HepG2 (cell line): Measurements from ENCODE around the gene MOGAT3. TPM values are rescaled to one million over a fixed set of nuclear protein-coding genes. Genes with fewer than 3 reads are reported as not detected.

Experiments used
- ATAC-seq: fragments of 200-7000 bp; cut with Tn5 transposase; 3 replicates; pipeline ENCODE4 v1.9.1; 2020; ENCODE audit warnings: mild to moderate bottlenecking, moderate library complexity
- BruUV-seq: library from RNA; stranded (reverse); fragments of 400-500 nt; replicated peaks from 2 replicates; lab custom pipeline; 2021; lab: Mats Ljungman, UMichigan
- CTCF ChIA-PET: fragments of 300-600 bp; formaldehyde crosslinking; extraction: SDS; loops from one replicate; lab custom pipeline; 2021; ENCODE audit warnings: low total read pairs, inconsistent platforms, low intra/inter-chr PET ratio; lab: Yijun Ruan, JAX
- POLR2A ChIA-PET: fragments of 350-600 bp; sonication (Branson Sonifier 250); formaldehyde crosslinking; loops from one replicate; lab custom pipeline; 2020; ENCODE audit warnings: antibody characterized with exemption, inconsistent platforms; lab: Yijun Ruan, JAX
- DNase-seq: peaks from one replicate; pipeline ENCODE4 v3.0.0-alpha.2; 2015; ENCODE audit warnings: low spot score
- FAIRE-seq: peaks from 3 replicates; lab custom pipeline; 2011; peaks lifted over from hg19 to GRCh38; lab: Jason Lieb, UNC
- H2AFZ ChIP-seq: one replicate; pipeline ENCODE4 v1.6.1; 2011; ENCODE audit warnings: low read length, inconsistent platforms
- H3K27ac ChIP-seq: fragments of 300-600 bp; 3 replicates; pipeline ENCODE4 v1.8.0; 2011; ENCODE audit warnings: mixed run types, mild to moderate bottlenecking, mixed read lengths, low read length, inconsistent platforms; ENCODE audit not compliant: insufficient read depth; ENCODE audit errors: extremely low read length
- H3K27me3 ChIP-seq, 2 experiments: fragments of 200-600 bp in 1 of 2; 2 replicates in 1 of 2; 3 replicates in 1 of 2; pipeline versions ENCODE4 v1.6.0 to v1.8.0; 2011; ENCODE audit warnings: low read length in 2 of 2, mild to moderate bottlenecking in 2 of 2, moderate library complexity in 2 of 2, inconsistent platforms in 1 of 2; ENCODE audit not compliant: insufficient read depth in 2 of 2, control insufficient read depth in 1 of 2
- H3K36me3 ChIP-seq, 2 experiments: fragments of 200-600 bp in 1 of 2; replicated peaks in 1 of 2; 2 replicates in 1 of 2; 3 replicates in 1 of 2; pipeline versions ENCODE4 v1.5.1 to v1.8.0; 2011; ENCODE audit warnings: low read length in 2 of 2, inconsistent platforms in 1 of 2; ENCODE audit not compliant: insufficient read depth in 2 of 2, control insufficient read depth in 1 of 2
- H3K4me1 ChIP-seq: 2 replicates; pipeline ENCODE4 v1.5.1; 2012; ENCODE audit warnings: low read length, inconsistent platforms; ENCODE audit not compliant: insufficient read depth
- H3K4me2 ChIP-seq: 2 replicates; pipeline ENCODE4 v1.6.0; 2011; ENCODE audit warnings: low read depth, low read length, inconsistent platforms
- H3K4me3 ChIP-seq, 3 experiments: fragments of 200-600 bp in 1 of 3; sonication (generic), shearing (Covaris generic) in 1 of 3; replicated peaks in 1 of 3; 2 replicates each; pipeline ENCODE4 v1.5.1; 2011 to 2016; ENCODE audit warnings: low read length in 3 of 3, inconsistent platforms in 2 of 3, low read depth in 2 of 3, mild to moderate bottlenecking in 2 of 3, control low read depth in 1 of 3, mixed read lengths in 1 of 3; ENCODE audit not compliant: insufficient read depth in 1 of 3
- H3K79me2 ChIP-seq: one replicate; pipeline ENCODE4 v1.6.1; 2011; ENCODE audit warnings: low read length, inconsistent platforms; ENCODE audit not compliant: insufficient read depth
- H3K9ac ChIP-seq: 2 replicates; pipeline ENCODE4 v1.6.0; 2011; ENCODE audit warnings: mild to moderate bottlenecking, low read depth, low read length, inconsistent platforms; ENCODE audit not compliant: insufficient read depth
- H3K9me3 ChIP-seq: 2 replicates; pipeline ENCODE4 v1.5.1; 2012; ENCODE audit warnings: mild to moderate bottlenecking, low read length
- H4K20me1 ChIP-seq: 2 replicates; pipeline ENCODE4 v1.6.0; 2011; ENCODE audit warnings: inconsistent platforms, mild to moderate bottlenecking, low read length, moderate library complexity; ENCODE audit not compliant: insufficient read depth
- ATF1 ChIP-seq: IDR thresholded peaks from 2 replicates; pipeline ENCODE4 v1.6.1; 2016; ENCODE audit warnings: mild to moderate bottlenecking, control low read depth
- CSRNP2 ChIP-seq: sonication (generic); formaldehyde crosslinking; conservative IDR thresholded peaks from 2 replicates; pipeline ENCODE4 v1.8.0; 2022; ENCODE audit warnings: low read depth, missing genetic modification reagents
- KDM5A ChIP-seq: fragments of 200-600 bp; sonication (generic); IDR thresholded peaks from 2 replicates; pipeline ENCODE4 v1.7.0; 2018; ENCODE audit warnings: antibody characterized with exemption, mild to moderate bottlenecking, low read length, borderline replicate concordance
- PPARG ChIP-seq: conservative IDR thresholded peaks from 2 replicates; pipeline ENCODE4 v1.6.1; 2016; ENCODE audit warnings: missing biosample characterization, missing genetic modification reagents
- RAD21 ChIP-seq: fragments of 450-650 bp; formaldehyde crosslinking; IDR thresholded peaks from 2 replicates; pipeline ENCODE4 v1.5.0; 2020; ENCODE audit warnings: mild to moderate bottlenecking
- RFX3 ChIP-seq: IDR thresholded peaks from 2 replicates; pipeline ENCODE4 v1.6.1; 2016; ENCODE audit warnings: missing biosample characterization, missing genetic modification reagents
- SMAD1 ChIP-seq: sonication (generic); formaldehyde crosslinking; IDR thresholded peaks from 2 replicates; pipeline ENCODE4 v1.4.0; 2020; ENCODE audit warnings: missing genetic modification reagents, low read depth, mild to moderate bottlenecking, borderline replicate concordance
- SNAI1 ChIP-seq: sonication (generic); formaldehyde crosslinking; IDR thresholded peaks from 2 replicates; pipeline ENCODE4 v1.5.0; 2020; ENCODE audit warnings: mild to moderate bottlenecking, missing genetic modification reagents, borderline replicate concordance
- SOX13 ChIP-seq, 3 experiments: fragments of 450-650 bp in 1 of 3; sonication (generic) in 1 of 3; formaldehyde crosslinking in 1 of 3; IDR thresholded peaks in 2 of 3; conservative IDR thresholded peaks in 1 of 3; 2 replicates each; pipeline versions ENCODE4 v1.5.0 to v1.6.1; 2016 to 2020; ENCODE audit warnings: antibody characterized with exemption in 1 of 3, mild to moderate bottlenecking in 1 of 3, missing compliant biosample characterization in 1 of 3, missing genetic modification reagents in 1 of 3, moderate library complexity in 1 of 3
- TEF ChIP-seq: sonication (generic); formaldehyde crosslinking; IDR thresholded peaks from 2 replicates; pipeline ENCODE4 v1.5.0; 2020; ENCODE audit warnings: missing genetic modification reagents
- ZKSCAN8 ChIP-seq: IDR thresholded peaks from 2 replicates; pipeline ENCODE4 v1.6.1; 2016; ENCODE audit warnings: borderline replicate concordance, missing genetic modification reagents, missing compliant biosample characterization
- ZNF10 ChIP-seq: sonication (generic); formaldehyde crosslinking; IDR thresholded peaks from 2 replicates; pipeline ENCODE4 v1.4.0; 2020; ENCODE audit warnings: mild to moderate bottlenecking, low read depth, missing genetic modification reagents, borderline replicate concordance
- ZNF556 ChIP-seq: sonication (generic); formaldehyde crosslinking; IDR thresholded peaks from 2 replicates; pipeline ENCODE4 v1.4.0; 2020; ENCODE audit warnings: mild to moderate bottlenecking, missing genetic modification reagents, borderline replicate concordance
- ZNF589 ChIP-seq: sonication (generic); formaldehyde crosslinking; conservative IDR thresholded peaks from 2 replicates; pipeline ENCODE4 v1.8.0; 2022; ENCODE audit warnings: mild to moderate bottlenecking, moderate library complexity, missing genetic modification reagents
- WGBS: methylation state at CpG from one replicate; pipeline ENCODE4 v1.1.6; 2017; ENCODE audit warnings: low lambda C conversion rate; 5-methylcytosine and 5-hydroxymethylcytosine counted together
- in situ Hi-C: cut with HindIII; loops from 2 replicates; pipeline ENCODE4 v1.10.0; 2017; ENCODE audit warnings: low pct_unique_long_range_greater_than_20kb; ENCODE audit not compliant: extremely low pct_ligation_motif_present
- intact Hi-C: fragments of 100-400 bp; cut with micrococcal nuclease; formaldehyde crosslinking; loops from one replicate; pipeline ENCODE4 v1.10.0; 2022; ENCODE audit not compliant: unreplicated experiment
- polyA plus RNA-seq, 8 experiments: library from polyadenylated mRNA; depleted of rRNA in 3 of 8; stranded (reverse) in 7 of 8; unstranded in 1 of 8; fragments of >200 nt; fragmentation: Illumina TruSeq in 4 of 8; extraction: Trizol in 4 of 8; gene quantifications; 2 replicates each; pipeline versions ENCODE4 v1.2.1 to v1.2.3, GENCODE V29; 2011 to 2016; ENCODE audit warnings: low read depth in 4 of 8, missing spikeins in 1 of 8, mixed read lengths in 1 of 8; ENCODE audit not compliant: insufficient read depth in 1 of 8
- total RNA-seq, 5 experiments: library from RNA; depleted of rRNA; stranded (reverse); fragments of >200 nt; fragmentation: Illumina TruSeq; extraction: Trizol; gene quantifications; 2 replicates each; pipeline ENCODE4 v1.2.3, GENCODE V29; 2016; ENCODE audit warnings: low read depth in 1 of 5
- TF ChIP-seq, protein P1 (sequence below): sonication (generic); formaldehyde crosslinking; IDR thresholded peaks from 2 replicates; pipeline ENCODE4 v1.5.0; 2020; ENCODE audit warnings: mild to moderate bottlenecking, missing genetic modification reagents
- TF ChIP-seq, protein P2 (sequence below): sonication (generic); formaldehyde crosslinking; IDR thresholded peaks from 2 replicates; pipeline ENCODE4 v1.8.0; 2022; ENCODE audit warnings: missing genetic modification reagents, mild to moderate bottlenecking, borderline replicate concordance

Gene MOGAT3
- total and polyA plus RNA-seq, 2 of the 13 experiments (the other 11 are each of a cell fraction or from before 2014, with no cell fraction given) = 22.5 to 30.5 TPM

- ChIA-PET CTCF (interaction anchor here (1.3 kb wide), 1 partner anchor 27 kb away, joined by 5 read pairs; the partner anchor contains the start of gene FIS1), POLR2A (interaction anchor here (0.5 to 11.2 kb wide), 26 partner anchors 11 to 1040 kb away, joined by 3 to 202 read pairs (median 6); partner anchors contain the start of genes CLDN15, FIS1, IFT22 and MOGAT3)
- Histone ChIP-seq H2AFZ (no peak within 1 kb of the TSS), H3K4me2 (peak within 1 kb of the TSS; percentile 91), H3K27me3 (no peaks in the 10 kb centered on the region; a peak in 1 of 5 replicates), H3K4me1 (peaks cover 44% of the 10 kb centered on the region), H3K9ac (peak within 1 kb of the TSS; percentile 86), H3K36me3 (peaks cover 3 to 14% of the 10 kb centered on the region in 2 experiments; a peak in 4 of 5 replicates), H3K4me3 (peak within 1 kb of the TSS; percentile 82 to 95 (median 83)), H4K20me1 (no peaks in the 10 kb centered on the region), H3K27ac (peak within 1 kb of the TSS; percentile 84), H3K79me2 (peaks cover 29% of the 10 kb centered on the region), H3K9me3 (no peaks in the 10 kb centered on the region)
- FAIRE-seq = peak; percentile 97
- BruUV-seq = no TSS peak
- in situ Hi-C loops (no loop called here), intact Hi-C loops (loop anchor here (1.0 to 2.0 kb wide), 2 partner anchors 17 to 27 kb away; partner anchors contain the start of gene MOGAT3)
- ATAC-seq = peak; percentile 93
- DNase-seq = peak; percentile 98
- WGBS = under 1% methylated on average over 36 of the region's 57 CpGs
- TF ChIP-seq SMAD1 (CRISPR knock-in tag) (no peak), RAD21 (0 out of 2 replicates have a peak, but pooled peaks have one; percentile 24), CSRNP2 (CRISPR knock-in tag) (no peak), TEF (CRISPR knock-in tag) (no peak), KDM5A (no peak; the same call in 1 of the 2 replicates), ATF1 (CRISPR knock-in tag) (peak; percentile 80), PPARG (no peak), ZNF589 (CRISPR knock-in tag) (peak; percentile 61; the same call in 1 of the 2 replicates), SOX13 (IDR thresholded peaks at IDR 0.05) (no peak), SOX13 (CRISPR knock-in tag; conservative IDR thresholded peaks at IDR 0.05 in 1 of 2, IDR thresholded peaks at IDR 0.05 in 1 of 2) (no peak; a peak in 1 of 4 replicates), RFX3 (CRISPR knock-in tag) (peak; percentile 89), ZNF556 (CRISPR knock-in tag) (no peak; the same call in 1 of the 2 replicates), SNAI1 (CRISPR knock-in tag) (no peak), ZKSCAN8 (CRISPR knock-in tag) (peak; percentile 54; the same call in 1 of the 2 replicates), ZNF10 (CRISPR knock-in tag) (no peak)
- TF ChIP-seq, protein P1, sequence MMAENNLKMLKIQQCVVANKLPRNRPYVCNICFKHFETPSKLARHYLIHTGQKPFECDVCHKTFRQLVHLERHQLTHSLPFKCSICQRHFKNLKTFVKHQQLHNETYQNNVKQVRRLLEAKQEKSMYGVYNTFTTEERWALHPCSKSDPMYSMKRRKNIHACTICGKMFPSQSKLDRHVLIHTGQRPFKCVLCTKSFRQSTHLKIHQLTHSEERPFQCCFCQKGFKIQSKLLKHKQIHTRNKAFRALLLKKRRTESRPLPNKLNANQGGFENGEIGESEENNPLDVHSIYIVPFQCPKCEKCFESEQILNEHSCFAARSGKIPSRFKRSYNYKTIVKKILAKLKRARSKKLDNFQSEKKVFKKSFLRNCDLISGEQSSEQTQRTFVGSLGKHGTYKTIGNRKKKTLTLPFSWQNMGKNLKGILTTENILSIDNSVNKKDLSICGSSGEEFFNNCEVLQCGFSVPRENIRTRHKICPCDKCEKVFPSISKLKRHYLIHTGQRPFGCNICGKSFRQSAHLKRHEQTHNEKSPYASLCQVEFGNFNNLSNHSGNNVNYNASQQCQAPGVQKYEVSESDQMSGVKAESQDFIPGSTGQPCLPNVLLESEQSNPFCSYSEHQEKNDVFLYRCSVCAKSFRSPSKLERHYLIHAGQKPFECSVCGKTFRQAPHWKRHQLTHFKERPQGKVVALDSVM (CRISPR knock-in tag) = no peak
- TF ChIP-seq, protein P2, sequence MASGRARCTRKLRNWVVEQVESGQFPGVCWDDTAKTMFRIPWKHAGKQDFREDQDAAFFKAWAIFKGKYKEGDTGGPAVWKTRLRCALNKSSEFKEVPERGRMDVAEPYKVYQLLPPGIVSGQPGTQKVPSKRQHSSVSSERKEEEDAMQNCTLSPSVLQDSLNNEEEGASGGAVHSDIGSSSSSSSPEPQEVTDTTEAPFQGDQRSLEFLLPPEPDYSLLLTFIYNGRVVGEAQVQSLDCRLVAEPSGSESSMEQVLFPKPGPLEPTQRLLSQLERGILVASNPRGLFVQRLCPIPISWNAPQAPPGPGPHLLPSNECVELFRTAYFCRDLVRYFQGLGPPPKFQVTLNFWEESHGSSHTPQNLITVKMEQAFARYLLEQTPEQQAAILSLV (CRISPR knock-in tag) = 0 out of 2 replicates have a peak, but pooled peaks have one; percentile 60
Measured at GRCh38 chr7:101217388-101218235, 16.8 kb upstream of the MOGAT3 start, which contains the start of the genes PLOD3 and ZNHIT1. TSS of gene PLOD3 (minus strand) at chr7:101217581. CDS start at chr7:101217274, 307 bp downstream. TSS of gene ZNHIT1 (plus strand) at chr7:101218165. CDS start at chr7:101218196, 31 bp downstream.
